HG02938 (cell line): ENCODE results near the gene CPVL.
"Not testable (repeated sequence)": the region's sequence is repeated elsewhere in the genome, so short reads cannot be mapped to it uniquely, and the experiment has no call there.

Experiments
- ATAC-seq: cut with Tn5 transposase; IDR thresholded peaks from one replicate; pipeline ENCODE4 v1.9.1; 2021; ENCODE audit warnings: mild to moderate bottlenecking, moderate library complexity; ENCODE audit not compliant: unreplicated experiment

The CPVL gene

DNA sequence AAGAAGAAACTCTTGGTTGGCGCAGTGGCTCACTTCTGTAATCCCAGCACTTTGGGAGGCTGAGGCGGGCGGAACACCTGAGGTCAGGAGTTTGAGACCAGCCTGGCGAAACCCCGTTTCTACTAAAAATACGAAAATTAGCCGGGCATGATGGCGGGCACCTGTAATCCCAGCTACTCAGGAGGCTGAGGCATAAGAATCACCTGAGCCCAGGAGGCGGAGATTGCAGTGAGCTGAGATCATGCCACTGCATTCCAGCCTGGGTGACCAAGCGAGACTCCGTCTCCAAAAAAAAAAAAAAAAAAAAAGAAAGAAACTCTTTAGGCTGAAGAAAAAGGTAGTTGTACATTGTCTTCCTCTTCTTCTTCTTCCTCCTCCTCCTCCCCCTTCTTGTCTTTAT, 53.2 kb downstream of the CPVL start:
- ATAC-seq, result not testable (repeated sequence)

DNA sequence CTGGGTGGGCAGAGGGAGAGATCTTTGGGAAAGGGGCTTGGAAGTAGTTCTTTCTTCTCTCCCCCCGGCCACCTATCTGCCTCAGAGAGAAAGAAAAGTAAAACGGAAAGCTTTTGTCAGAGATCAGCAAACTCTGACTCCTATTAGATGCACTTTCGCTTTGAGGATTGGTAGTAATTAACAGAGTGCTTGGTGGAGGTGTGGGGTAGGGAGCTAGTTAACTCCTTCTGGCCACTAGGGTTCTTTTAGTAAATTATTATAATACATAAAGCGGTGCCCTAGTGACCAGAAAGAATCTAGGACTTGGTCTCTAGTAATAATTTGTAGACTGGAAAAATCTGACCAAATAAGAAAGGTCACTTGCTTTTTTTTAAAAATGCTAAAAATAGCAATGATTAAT, 54.6 kb downstream of the CPVL start:
- peak; percentile 58 for ATAC-seq

DNA sequence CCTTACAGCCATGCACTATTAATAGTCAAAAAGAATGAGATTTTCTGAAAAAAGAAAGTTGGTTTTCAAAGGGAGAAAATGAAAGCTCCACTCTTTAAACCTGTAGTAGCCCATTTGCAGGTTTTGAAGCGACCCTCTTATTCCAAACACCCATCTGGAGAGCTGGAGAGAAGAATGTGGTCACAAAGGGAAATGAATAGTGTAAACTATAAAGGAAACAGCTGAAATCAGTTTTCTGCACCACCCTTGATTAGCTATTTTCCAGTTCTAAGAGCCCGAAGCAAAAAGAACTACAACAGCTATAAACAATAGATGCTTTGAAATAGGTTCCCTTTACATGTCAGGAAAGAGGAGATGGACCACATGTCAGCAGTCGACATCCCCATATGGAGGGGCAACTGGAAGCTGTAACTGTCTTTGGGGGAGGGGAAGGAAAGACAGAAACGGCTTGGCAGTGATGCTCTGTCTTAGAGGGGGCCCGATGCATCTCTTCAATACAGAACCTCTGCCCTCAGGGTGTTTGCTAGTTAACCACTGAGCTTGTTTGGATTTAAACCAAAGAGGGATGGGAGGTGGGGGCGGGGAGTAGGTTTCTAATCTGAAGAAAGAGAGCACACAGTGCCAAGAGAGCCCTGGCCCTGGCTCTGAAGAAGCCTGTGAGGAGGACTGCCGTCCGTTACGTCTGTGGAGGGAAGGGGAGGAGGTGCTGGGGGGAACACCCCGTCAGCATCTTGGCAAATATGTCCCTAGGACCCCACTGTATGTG, 55.3 kb downstream of the CPVL start:
- no peak for ATAC-seq

DNA sequence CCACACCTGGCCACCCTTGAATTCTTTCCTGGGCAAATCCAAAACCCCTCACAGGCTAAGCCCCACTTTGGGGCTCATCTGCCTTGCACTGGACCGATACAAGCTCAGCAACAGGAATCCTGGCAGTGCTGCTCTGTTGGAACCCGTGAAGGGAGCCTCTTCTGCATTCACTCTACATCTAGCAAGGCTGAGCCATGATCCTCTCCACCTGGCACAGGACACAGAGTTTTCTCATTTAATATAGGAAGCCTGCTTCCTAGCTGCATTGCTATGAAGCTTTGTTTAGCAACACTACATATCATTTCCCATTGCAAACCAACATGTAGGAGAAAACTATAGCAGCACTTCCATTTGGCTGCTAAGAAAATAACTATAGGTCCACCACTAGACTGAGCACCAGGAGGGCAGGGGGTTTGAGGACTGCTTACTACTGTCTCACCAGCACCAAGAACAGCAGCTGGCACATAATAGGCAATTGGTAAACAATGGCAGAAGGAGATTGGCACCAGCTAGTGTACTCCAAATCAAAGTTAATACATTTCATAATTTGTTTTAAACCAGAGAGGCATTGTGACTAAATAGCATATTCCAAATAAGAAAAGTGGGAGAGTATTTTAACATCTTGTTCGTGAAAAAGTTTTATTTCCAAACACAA, 56.1 kb downstream of the CPVL start:
- ATAC-seq, result no peak

DNA sequence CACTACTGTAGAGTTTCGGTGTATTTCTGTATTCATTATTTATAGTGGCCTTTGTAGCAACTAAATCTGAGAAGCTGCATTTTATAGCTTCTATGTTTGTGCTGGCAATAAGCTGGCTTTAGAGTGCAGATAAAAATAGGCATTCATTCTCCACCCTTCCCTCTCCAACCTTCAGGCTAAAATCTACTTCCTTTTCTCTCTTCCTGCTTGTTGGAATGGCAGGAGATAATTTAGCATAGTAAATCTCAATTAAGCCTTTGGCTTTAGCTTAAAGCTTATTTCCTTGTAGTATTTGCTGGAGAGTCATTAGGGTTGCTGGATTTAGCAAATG, 58.5 kb downstream of the CPVL start:
- ATAC-seq, result no peak

DNA sequence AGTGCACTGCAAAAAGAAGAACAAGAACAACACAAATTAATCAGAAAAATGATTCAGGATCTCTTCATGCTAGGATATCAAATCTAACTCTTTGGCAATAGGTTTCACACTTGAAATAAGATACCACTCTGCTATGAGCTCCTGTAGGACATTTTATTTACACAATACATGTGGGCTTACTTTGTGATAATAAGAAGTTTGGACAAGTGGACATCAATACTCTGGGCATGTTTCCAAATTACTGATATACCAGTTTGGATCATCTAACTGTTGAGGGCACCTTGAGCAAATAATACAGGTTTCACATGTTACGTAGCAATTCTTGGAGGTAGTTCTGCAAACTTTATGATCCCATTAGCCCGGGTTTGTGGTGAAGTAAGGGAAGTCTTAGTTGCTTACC, 59.8 kb downstream of the CPVL start:
- ATAC-seq, result no peak

DNA sequence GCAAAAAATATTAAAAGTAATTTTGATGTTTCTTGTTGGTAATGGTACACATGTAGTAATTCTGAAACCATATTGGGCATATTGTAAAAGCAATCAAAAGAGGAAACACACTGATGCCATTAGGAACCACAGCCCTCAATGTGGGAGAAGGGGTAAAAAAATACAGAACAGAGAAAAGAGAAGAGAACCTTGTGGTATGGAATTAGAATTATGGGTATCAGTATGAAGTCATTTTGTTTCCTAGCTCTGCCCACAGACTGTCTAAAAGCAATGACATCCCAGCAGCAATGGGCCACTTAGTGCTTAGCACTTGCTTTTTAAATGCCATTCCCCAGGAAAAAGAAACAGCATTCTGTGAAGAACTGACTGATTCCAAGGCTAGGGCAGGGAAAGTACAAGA, 61.5 kb downstream of the CPVL start:
- peak; percentile 67 for ATAC-seq

DNA sequence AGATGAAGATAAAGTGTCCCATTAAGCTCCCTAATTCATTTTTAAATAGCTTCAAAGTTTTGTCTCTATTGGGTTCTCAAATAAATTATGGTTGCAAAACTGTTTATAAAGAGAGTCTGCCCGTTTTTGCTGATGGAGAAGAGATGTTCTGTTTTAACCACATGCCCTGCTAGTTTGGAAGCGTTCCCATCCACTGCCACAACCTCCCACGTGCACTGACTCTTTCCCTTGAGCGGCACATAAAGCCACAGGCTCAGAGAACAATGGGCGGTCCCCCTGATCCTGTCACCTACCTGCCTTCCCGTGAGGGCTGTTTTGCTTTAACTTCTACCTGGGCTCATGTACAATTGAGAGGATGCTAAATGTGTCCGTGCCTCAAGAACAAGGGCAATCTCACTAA, 65.5 kb downstream of the CPVL start:
- no peak for ATAC-seq

DNA sequence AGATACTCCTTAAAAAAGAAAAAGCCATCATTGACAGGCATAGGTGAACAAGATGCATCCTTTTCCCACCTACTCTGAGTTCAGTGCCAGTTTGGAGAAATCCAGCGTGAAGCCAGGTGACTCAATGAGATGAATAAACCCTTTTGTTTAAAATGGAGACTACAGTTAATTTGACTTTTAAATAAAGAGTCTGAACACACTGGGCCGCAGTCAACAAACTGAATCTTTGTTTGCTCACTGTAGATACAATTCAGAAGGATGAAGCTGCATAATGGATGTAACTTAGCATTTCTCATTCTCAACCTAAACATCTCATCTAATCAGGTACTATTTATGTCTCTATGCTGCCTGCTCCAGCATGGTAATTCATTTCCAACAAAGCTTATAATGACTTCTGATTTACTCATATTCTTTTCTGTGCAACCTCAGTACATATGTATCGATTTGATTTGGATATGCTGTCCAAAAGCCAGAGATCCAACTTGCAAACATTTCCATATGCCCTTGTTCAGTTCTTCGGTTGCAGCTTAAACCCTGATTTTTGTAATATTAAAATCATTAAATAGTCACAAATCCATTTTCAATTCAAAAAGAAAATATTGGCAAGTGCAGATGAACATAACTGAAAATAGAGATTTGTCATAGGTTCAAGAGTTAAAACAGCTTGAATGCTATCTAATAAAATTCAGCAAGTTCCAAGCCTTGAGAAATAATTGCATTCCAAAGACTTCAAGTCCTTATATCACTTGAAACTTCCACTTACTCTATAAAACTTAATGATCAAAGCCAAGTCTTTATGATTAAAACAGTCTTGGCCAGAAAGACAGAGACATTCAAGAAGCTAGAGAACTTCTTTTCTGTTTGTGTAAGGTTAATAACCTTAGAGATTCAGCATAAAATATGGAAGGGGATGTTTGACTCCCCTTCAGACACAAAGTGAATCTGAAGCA, 67.8 kb downstream of the CPVL start:
- no peak for ATAC-seq

DNA sequence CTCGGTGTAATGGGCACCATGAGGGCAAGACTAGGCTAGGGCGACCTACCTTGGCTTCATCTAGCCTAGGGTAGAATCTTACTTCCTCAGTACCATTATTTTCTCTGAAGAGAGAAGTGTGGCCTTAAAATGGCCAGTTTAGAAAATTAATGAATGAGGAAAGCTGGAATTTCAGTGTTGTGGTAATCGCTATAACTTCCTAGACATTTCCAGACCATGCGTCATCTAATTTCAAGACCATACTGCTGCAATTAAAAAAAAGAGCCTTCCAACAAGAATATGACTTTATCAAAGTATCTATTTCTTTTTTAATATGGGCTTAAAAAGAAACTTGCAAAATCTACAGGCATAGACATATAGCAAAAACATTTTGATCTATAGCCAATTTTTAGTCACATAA, 68.5 kb downstream of the CPVL start:
- ATAC-seq, result no peak

DNA sequence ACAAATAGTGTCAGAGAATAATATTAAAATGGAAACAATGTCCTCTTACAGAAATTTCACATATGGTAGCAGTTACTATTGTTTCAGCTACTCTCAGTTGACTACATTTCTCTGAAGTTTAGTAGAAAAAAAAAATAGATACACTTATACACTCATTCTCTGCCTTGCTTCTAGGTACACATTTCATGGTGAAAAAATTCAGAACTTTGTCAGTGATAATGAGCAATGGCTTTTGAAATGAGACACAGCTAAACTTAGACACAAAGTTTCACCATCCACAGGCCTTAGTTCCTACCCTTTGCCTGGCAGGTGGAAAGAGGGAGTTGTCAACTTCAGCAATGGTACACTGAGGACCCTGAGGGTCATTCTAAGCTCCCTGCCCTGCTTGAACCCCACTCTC, 69.2 kb downstream of the CPVL start:
- ATAC-seq, result no peak

DNA sequence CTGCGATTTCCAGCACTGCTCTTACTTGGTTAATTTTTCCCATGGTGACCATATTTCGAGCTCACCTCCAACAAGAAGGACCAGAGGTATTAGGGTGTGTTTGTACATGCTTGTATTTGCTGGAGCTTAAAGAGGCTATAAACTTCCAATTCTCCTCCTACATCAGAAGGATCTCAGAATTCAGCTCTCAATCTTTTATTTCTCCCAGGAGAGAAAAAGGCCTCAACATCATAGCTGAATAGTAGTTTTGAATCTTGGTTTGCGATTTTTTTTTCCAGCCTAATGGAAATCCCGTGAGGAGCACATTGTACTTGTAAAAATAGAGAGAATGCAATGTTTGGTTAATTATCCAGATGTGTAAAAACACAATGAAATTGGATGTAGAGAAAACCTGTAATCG, 69.7 kb downstream of the CPVL start:
- ATAC-seq, result no peak

DNA sequence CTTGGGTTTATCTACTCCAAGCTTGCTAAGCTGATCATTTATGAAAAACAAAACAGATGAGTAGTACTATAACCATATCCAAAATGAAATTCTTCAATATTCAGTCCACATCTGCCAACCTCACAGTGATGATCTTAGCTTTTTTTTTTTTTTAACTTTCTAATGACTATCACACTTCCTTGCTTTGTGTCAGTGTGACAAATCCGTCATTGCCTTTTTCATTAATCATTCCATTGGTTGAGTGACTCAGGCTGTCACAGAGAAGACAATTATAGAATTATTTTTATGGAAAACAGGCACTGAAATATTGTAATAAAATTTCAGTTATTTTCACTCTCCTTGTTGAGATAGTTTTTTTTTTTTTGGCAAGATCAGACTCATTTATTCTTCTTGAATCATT, 70.7 kb downstream of the CPVL start:
- ATAC-seq, result no peak

DNA sequence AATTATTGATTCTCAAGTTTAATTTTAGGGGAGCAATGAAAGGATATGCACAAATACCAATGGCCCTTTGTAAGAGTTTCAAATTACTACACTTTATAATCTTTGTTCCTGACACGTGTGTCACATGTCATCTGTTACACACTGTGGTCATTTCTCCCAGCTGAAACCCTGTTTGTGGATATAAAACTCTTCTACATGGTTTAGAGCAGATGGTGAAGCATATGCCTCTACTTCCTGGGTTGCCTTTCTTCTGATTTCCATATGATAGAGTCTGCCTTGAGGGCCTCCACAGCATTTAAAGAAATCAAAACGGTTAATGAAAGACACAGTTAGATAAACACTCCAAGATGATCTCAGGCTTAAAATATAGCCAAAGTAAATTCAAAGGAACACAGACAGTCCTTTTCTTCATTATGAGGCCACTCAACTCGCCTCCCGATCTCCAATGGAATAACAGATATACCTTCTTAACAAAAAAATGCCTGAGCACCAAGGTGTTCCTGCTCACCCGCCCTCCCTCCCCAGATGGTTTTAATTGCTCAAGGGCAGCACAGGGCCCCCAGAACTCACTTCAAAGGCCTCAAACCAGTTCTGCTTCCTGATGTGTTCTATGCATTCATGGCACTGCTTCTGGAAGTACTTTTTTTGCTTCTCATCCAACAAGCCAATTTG, 75.0 kb downstream of the CPVL start:
- no peak for ATAC-seq

DNA sequence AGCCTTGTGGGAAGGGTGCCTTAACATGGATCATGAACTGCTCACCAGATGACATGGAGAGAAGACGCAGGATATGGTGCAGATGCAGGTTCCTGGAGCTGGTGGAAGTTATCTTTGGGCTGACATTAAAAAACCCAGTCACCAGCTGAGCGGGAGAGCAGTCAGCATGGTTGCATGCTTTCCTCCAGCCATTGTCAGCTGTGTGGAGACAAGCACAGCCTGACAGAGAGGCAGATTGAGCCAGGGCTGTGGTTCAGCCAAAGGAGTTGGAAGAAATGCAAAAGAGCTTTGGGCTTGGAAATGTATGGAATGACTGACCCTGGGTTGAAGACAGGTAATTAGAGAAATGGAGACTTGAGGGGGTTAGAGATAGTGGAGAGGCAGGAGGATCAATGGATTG, 79.7 kb downstream of the CPVL start:
- ATAC-seq, result no peak

DNA sequence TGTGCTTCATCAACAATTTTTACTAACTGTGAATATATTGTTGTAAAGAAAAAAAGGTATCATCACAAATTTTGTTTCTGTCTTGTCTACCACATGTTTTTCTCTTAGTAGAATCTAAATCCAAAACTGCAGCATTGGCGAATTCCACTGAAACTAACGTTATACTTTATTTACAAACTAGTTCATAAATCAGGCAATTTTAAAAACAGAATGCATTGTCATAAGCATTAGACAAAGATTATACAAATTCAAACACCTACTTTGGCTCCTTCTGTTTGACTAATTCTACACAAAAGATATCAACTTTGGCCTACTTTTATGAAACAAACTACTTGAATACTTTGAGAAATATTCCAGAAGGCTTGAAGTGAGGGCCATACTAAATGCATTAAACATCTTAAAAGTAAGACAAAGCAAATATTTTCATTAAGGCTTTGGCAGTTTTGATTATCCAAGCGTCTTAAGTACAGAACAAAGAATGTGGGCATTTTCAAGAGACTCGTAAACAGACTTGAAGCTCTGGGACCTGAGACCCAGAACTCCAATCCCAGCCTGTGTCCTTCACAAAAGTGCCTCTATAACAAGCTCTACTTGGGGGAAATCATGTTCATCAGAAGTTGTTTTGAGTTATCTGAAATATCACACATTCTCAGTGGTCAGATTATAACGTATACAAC, 81.0 kb downstream of the CPVL start:
- no peak for ATAC-seq

DNA sequence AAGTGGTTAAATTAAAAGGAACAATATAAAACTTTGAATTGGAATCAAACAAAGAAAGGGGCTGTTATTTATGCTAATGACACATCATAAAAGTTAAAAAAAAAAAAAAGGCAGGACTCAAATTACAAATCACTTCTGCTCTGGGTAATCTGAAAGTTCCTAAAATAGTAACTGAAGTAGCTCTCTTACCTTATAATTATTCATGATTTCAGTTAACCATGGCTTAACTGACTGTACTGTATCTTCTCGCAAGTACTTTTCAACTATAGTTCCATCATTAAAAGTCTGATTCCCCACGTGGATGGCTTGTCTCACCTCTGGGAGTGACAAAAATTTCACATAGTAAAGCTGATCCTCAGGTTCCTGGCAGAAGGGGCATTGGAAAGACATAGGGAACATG, 82.5 kb downstream of the CPVL start:
- no peak for ATAC-seq

DNA sequence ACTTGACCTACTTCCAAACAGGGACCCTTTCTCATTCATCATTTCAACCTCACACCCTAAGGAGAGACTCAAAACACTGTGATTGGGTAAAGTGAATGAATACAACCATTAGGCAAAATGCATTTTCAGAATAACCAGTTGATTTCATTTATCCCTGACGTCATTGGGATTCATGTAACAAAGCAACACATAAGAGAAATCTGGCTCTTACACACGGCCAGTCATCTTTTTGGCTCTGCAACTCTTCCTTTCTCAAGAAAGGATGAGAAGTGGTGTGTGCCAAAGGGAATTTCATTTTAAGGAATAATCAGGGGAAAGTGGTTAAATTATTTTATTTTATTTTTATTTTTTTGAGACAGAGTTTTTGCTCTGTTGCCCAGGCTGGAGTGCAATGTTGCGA, 83.1 kb downstream of the CPVL start:
- no peak for ATAC-seq

DNA sequence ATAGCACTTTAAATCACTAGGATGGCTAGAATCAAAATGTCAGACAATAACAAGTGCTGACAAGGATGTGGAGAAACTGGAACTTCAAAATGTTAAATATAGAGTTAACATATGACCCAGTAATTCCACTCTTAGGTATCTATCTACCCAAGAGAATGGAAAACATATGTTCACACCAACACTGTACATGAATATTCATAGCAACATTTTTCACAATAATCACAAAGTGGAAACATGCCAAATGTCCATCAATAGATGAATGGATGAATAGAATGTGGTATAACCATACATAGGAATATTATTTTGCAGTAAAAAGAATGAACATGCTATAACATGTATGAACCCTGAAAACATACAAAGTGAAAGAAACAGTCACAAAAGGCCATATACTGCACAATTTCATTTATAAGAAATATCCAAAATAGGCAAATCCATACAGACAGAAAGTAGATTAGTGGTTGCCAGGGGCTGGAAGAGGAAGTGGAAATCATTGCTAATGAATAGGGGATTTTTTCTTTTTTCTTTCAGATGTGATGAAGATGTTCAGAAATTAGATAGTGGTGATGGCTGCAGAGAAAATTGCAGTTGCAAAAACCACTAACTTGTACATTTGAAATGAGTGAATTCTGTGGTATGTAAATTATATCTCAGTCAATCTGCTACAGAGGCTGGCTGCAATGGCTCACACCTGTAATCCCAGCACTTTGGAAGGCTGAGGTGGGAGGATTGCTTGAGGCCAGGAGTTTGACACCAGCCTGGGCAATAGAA, 93.0 kb downstream of the CPVL start:
- ATAC-seq, result no peak

DNA sequence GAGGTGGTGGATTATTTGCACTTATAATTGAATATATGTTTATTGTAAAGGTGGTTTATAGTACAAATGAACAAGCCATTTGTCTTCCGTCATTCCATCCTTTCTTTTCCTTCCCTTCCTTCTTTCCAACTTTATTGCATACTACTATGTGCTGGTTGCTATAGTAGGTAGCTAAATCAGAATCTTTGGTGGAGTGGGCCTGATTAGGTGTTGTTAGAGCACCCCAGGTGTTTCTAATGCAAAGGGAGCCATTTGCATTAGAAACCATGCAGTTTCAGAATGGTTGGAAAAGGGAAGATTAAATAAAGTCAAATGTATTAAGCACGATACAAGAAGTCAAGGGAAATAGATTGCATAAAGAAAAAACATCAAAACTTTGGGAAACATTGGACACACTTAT, 99.4 kb downstream of the CPVL start:
- no peak for ATAC-seq
